NB4 (cell line): ENCODE measurements around the gene PLA2G4B.

Experiments used
- CTCF ChIP-seq: IDR thresholded peaks from one replicate; pipeline ENCODE4 v1.5.1; 2012; ENCODE audit warnings: low read depth, low read length
- MAX ChIP-seq: IDR thresholded peaks from 2 replicates; pipeline ENCODE4 v1.6.1; 2011; ENCODE audit warnings: low read depth, low read length
- POLR2A ChIP-seq: IDR thresholded peaks from 2 replicates; pipeline ENCODE4 v1.6.1; 2011; ENCODE audit warnings: mild to moderate bottlenecking; ENCODE audit not compliant: insufficient read length; ENCODE audit errors: extremely low read depth

GRCh38 chr15:41866872-41867579, 28.4 kb downstream of the PLA2G4B start:
- TF ChIP-seq MAX (no peak), POLR2A (no peak), CTCF (no peak)
